G401 (cell line): ENCODE results near the gene NKIRAS1. TPM values are rescaled to one million over a fixed set of nuclear protein-coding genes. Genes with fewer than 3 reads are reported as not detected.
"Not testable (repeated sequence)": the region's sequence is repeated elsewhere in the genome, so short reads cannot be mapped to it uniquely, and the experiment has no call there.

Source experiments
- DNase-seq: peaks from one replicate; pipeline ENCODE4 v3.0.0-alpha.2; 2015; ENCODE audit warnings: low spot score
- in situ Hi-C: cut with HindIII; loops from 2 replicates; pipeline ENCODE4 v1.10.0; 2016; ENCODE audit warnings: low sequenced_read_pairs, mixed read lengths
- total RNA-seq: library from RNA; depleted of rRNA; stranded (reverse); fragments of >200 nt; shearing (Covaris generic); gene quantifications from 2 replicates; pipeline ENCODE4 v1.2.3, GENCODE V29; 2014; rRNA removed

Gene NKIRAS1
- total RNA-seq, 1 experiment from 2014 or later, result 20.1 TPM

- DNase-seq, in situ Hi-C loops: not testable (repeated sequence)
Observed at GRCh38 chr3:23849462-23849861, 67.3 kb downstream of the NKIRAS1 start.

GRCh38 chr3:23845326-23846216, 71.2 kb downstream of the NKIRAS1 start:
- no peak for DNase-seq
- in situ Hi-C loops, result no loop called here

GRCh38 chr3:23843869-23844268, 72.9 kb downstream of the NKIRAS1 start:
- in situ Hi-C loops, result no loop called here
- no peak for DNase-seq

Other genes with a start within 250 kb of the NKIRAS1 start
- gene UBE2E1, start 111.0 kb downstream of the NKIRAS1 start, total RNA-seq, result 121 and 174 TPM in 2 replicates
- gene RPL15, start 142 bp upstream of the NKIRAS1 start, total RNA-seq, result 5,783 and 6,412 TPM in 2 replicates
- 7.9 and 21.4 TPM in 2 replicates for gene NR1D2, start 28.3 kb upstream of the NKIRAS1 start, total RNA-seq